ENCODE measurements around the gene MGLL.

MGLL gene

GRCh38 chr3:127772273-127772672, 50.0 kb downstream of the MGLL start:
- H3K4me3 ChIP-seq (ENCODE audit: low read length), result no peak overlapping the region
- no peak for TF ChIP-seq CTCF (conservative IDR thresholded peaks at IDR 0.05; ENCODE audit: low read length)
- no peak for DNase-seq (ENCODE audit: low read depth)

- TF ChIP-seq CTCF (conservative IDR thresholded peaks at IDR 0.05; ENCODE audit: low read length), result no peak
- no peak overlapping the region for H3K4me3 ChIP-seq (ENCODE audit: low read length)
- no peak for DNase-seq (ENCODE audit: low read depth)
Measured at GRCh38 chr3:127771746-127772145, 50.6 kb downstream of the MGLL start.

- peak; percentile 54 for DNase-seq (ENCODE audit: low read depth)
- no peak for TF ChIP-seq CTCF (conservative IDR thresholded peaks at IDR 0.05; ENCODE audit: low read length)
Measured at GRCh38 chr3:127770671-127771355, 51.5 kb downstream of the MGLL start.

GRCh38 chr3:127769284-127770081, 52.8 kb downstream of the MGLL start:
- TF ChIP-seq CTCF (conservative IDR thresholded peaks at IDR 0.05; ENCODE audit: low read length), result no peak
- no peak overlapping the region for H3K4me3 ChIP-seq (ENCODE audit: low read length)
- no peak for DNase-seq (ENCODE audit: low read depth)

More at GRCh38 chr3:127770671-127771355, 51.5 kb downstream of the MGLL start:
- H3K4me3 ChIP-seq (ENCODE audit: low read length), result no peak overlapping the region

- H3K4me3 ChIP-seq (ENCODE audit: low read length), result no peak overlapping the region
- peak; percentile 24 for TF ChIP-seq CTCF (conservative IDR thresholded peaks at IDR 0.05; ENCODE audit: low read length)
- DNase-seq (ENCODE audit: low read depth), result peak; percentile 98
Measured at GRCh38 chr3:127768346-127769008, 53.8 kb downstream of the MGLL start.

GRCh38 chr3:127767126-127767525, 55.2 kb downstream of the MGLL start:
- no peak for DNase-seq (ENCODE audit: low read depth)
- no peak for TF ChIP-seq CTCF (conservative IDR thresholded peaks at IDR 0.05; ENCODE audit: low read length)
- no peak overlapping the region for H3K4me3 ChIP-seq (ENCODE audit: low read length)
